Measurements from ENCODE around the gene SNAPC2. TPM values are rescaled to one million over a fixed set of nuclear protein-coding genes. Genes with fewer than 3 reads are reported as not detected.
A peak's percentile ranks its signal among the peaks of the same experiment; 100 is the strongest.

SNAPC2 gene
- total RNA-seq, 1 donor from 2014 or later, result 13.4 TPM

- Histone ChIP-seq H3K36me3 (ENCODE audit: control insufficient read depth, insufficient read depth, low read length) (no peaks in the 10 kb centered on the region), H3K4me3 (ENCODE audit: low read depth, low read length) (no peak overlapping the region), H3K27me3 (ENCODE audit: control insufficient read depth, insufficient read depth, low read length) (peaks cover 11% of the 10 kb centered on the region)
- DNase-seq (ENCODE audit: low read depth) (no peak), FAIRE-seq (no peak)
- no peak for TF ChIP-seq CTCF (IDR thresholded peaks at IDR 0.05; ENCODE audit: insufficient read depth, low read length, severe bottlenecking)
Measured at GRCh38 chr19:7873304-7874075, 46.6 kb upstream of the SNAPC2 start.

- DNase-seq (ENCODE audit: low read depth) (no peak), FAIRE-seq (no peak)
- H3K4me3 ChIP-seq (ENCODE audit: low read depth, low read length), result peak within 1 kb of the TSS; percentile 10
- H3K36me3 ChIP-seq (ENCODE audit: control insufficient read depth, insufficient read depth, low read length), result no peaks in the 10 kb centered on the region
- H3K27me3 ChIP-seq (ENCODE audit: control insufficient read depth, insufficient read depth, low read length), result peaks cover 11% of the 10 kb centered on the region
- TF ChIP-seq CTCF (IDR thresholded peaks at IDR 0.05; ENCODE audit: insufficient read depth, low read length, severe bottlenecking), result no peak
Measured at GRCh38 chr19:7874076-7874896, 45.9 kb upstream of the SNAPC2 start, which contains the start of gene PRR36. TSS of gene PRR36 (minus strand) at chr19:7874390. CDS start at chr19:7873689, 701 bp downstream.

GRCh38 chr19:7874897-7875273 lies 45.3 kb upstream of the SNAPC2 start:
- FAIRE-seq, result no peak

GRCh38 chr19:7877249-7877836 lies 42.8 kb upstream of the SNAPC2 start:
- FAIRE-seq, result no peak
- no peaks in the 10 kb centered on the region for H3K36me3 ChIP-seq (ENCODE audit: control insufficient read depth, insufficient read depth, low read length)
- TF ChIP-seq CTCF (IDR thresholded peaks at IDR 0.05; ENCODE audit: insufficient read depth, low read length, severe bottlenecking), result no peak
- DNase-seq (ENCODE audit: low read depth), result no peak
- H3K4me3 ChIP-seq (ENCODE audit: low read depth, low read length), result no peak overlapping the region
- H3K27me3 ChIP-seq (ENCODE audit: control insufficient read depth, insufficient read depth, low read length), result peaks cover 11% of the 10 kb centered on the region

More at GRCh38 chr19:7874897-7875273, 45.3 kb upstream of the SNAPC2 start:
- DNase-seq (ENCODE audit: low read depth), result no peak
- no peaks in the 10 kb centered on the region for H3K36me3 ChIP-seq (ENCODE audit: control insufficient read depth, insufficient read depth, low read length)
- peaks cover 11% of the 10 kb centered on the region for H3K27me3 ChIP-seq (ENCODE audit: control insufficient read depth, insufficient read depth, low read length)
- no peak overlapping the region for H3K4me3 ChIP-seq (ENCODE audit: low read depth, low read length)
- no peak for TF ChIP-seq CTCF (IDR thresholded peaks at IDR 0.05; ENCODE audit: insufficient read depth, low read length, severe bottlenecking)

GRCh38 chr19:7879111-7879807 lies 40.9 kb upstream of the SNAPC2 start:
- no peak overlapping the region for H3K4me3 ChIP-seq (ENCODE audit: low read depth, low read length)
- FAIRE-seq (no peak), DNase-seq (ENCODE audit: low read depth) (no peak)
- peaks cover 4% of the 10 kb centered on the region for H3K27me3 ChIP-seq (ENCODE audit: control insufficient read depth, insufficient read depth, low read length)
- no peak for TF ChIP-seq CTCF (IDR thresholded peaks at IDR 0.05; ENCODE audit: insufficient read depth, low read length, severe bottlenecking)
- H3K36me3 ChIP-seq (ENCODE audit: control insufficient read depth, insufficient read depth, low read length), result no peaks in the 10 kb centered on the region

Measured in bronchial epithelial cell (primary cell).